Esophagus squamous epithelium (tissue), 5 donors: ENCODE measurements around the gene CCDC174. TPM values are rescaled to one million over a fixed set of nuclear protein-coding genes. Genes with fewer than 3 reads are reported as not detected.

Source experiments
- DNase-seq: peaks from one replicate; lab custom pipeline; 2025; lab: John Stamatoyannopoulos, UW
- H3K27ac ChIP-seq, 4 donors: fragments of 200-600 bp; sonication (generic); one replicate each; pipeline ENCODE4 v1.5.1; 2016 to 2019; ENCODE audit warnings: mild to moderate bottlenecking in 1 of 4
- H3K27me3 ChIP-seq, 4 donors: fragments of 200-600 bp; sonication (generic); 1 replicate in 3 of 4; 2 replicates in 1 of 4; pipeline versions ENCODE4 v1.5.1 to v1.6.0; 2017 to 2021; ENCODE audit warnings: antibody characterized with exemption in 1 of 4
- H3K36me3 ChIP-seq, 3 donors: fragments of 200-600 bp; sonication (generic); one replicate each; pipeline ENCODE4 v1.5.1; 2016 to 2019
- H3K4me1 ChIP-seq, 3 donors: fragments of 200-600 bp; sonication (generic); one replicate each; pipeline ENCODE4 v1.5.1; 2017 to 2019
- H3K4me3 ChIP-seq, 4 donors: fragments of 200-600 bp; sonication (generic); 1 replicate in 3 of 4; 2 replicates in 1 of 4; pipeline ENCODE4 v1.5.1; 2016 to 2019; ENCODE audit warnings: mild to moderate bottlenecking in 2 of 4, moderate library complexity in 1 of 4
- H3K9me3 ChIP-seq, 3 donors: fragments of 200-600 bp; sonication (generic); one replicate each; pipeline ENCODE4 v1.5.1; 2016 to 2019
- CTCF ChIP-seq, 6 experiments: fragments of 450-650 bp in 4 of 6; fragments of 200-600 bp in 2 of 6; sonication (generic) in 2 of 6; IDR thresholded peaks; one replicate each; pipeline ENCODE4 v1.5.1; 2016 to 2019; ENCODE audit warnings: antibody characterized with exemption in 6 of 6, mild to moderate bottlenecking in 4 of 6, moderate library complexity in 4 of 6
- POLR2A ChIP-seq, 4 donors: fragments of 450-650 bp; IDR thresholded peaks; one replicate each; pipeline ENCODE4 v1.6.1; 2017; ENCODE audit warnings: antibody characterized with exemption in 4 of 4, mild to moderate bottlenecking in 4 of 4, moderate library complexity in 3 of 4
- WGBS, 2 donors: methylation state at CpG; one replicate each; pipeline ENCODE4 v1.1.5; 2018; 5-methylcytosine and 5-hydroxymethylcytosine counted together
- intact Hi-C: fragments of 100-400 bp; cut with DNase I; formaldehyde crosslinking; loops from one replicate; pipeline ENCODE4 v1.15.0; 2022
- total RNA-seq, 4 donors: library from RNA; depleted of rRNA; stranded (reverse); fragments of >200 nt; gene quantifications; one replicate each; pipeline ENCODE4 v1.1.0, GENCODE V29; 2016
- donor health status: DM: yes; HTN: yes; CAD: no.

The CCDC174 gene
- total RNA-seq, 4 donors from 2014 or later, result 9.5 to 17.2 (median 12.1) TPM

- TF ChIP-seq CTCF (IDR thresholded peaks at IDR 0.05), result no peak
- TF ChIP-seq POLR2A (IDR thresholded peaks at IDR 0.05), result no peak
- Histone ChIP-seq H3K27ac (no peak overlapping the region), H3K36me3 (no peaks in the 10 kb centered on the region), H3K4me3 (no peak overlapping the region), H3K4me1 (no peaks in the 10 kb centered on the region), H3K9me3 (peaks cover 0 to 14% (median 0%) of the 10 kb centered on the region in 3 donors), H3K27me3 (no peaks in the 10 kb centered on the region)
- intact Hi-C loops, result no loop called here
- DNase-seq, result no peak
- 36 to 38% methylated on average over 1 of the region's 1 CpG for whole genome bisulfite sequencing, 2 donors
Observed at GRCh38 chr3:14717307-14717706, 65.7 kb downstream of the CCDC174 start.

- WGBS, 2 donors, result 81 to 84% methylated on average over 2 of the region's 2 CpGs
- Histone ChIP-seq H3K9me3 (peaks cover 0 to 3% (median 0%) of the 10 kb centered on the region in 3 donors), H3K4me1 (no peaks in the 10 kb centered on the region), H3K27ac (no peak overlapping the region), H3K36me3 (no peaks in the 10 kb centered on the region), H3K27me3 (no peaks in the 10 kb centered on the region), H3K4me3 (no peak overlapping the region)
- TF ChIP-seq CTCF (IDR thresholded peaks at IDR 0.05) (no peak), POLR2A (IDR thresholded peaks at IDR 0.05) (no peak)
- DNase-seq, result no peak
- intact Hi-C loops, result no loop called here
Observed at GRCh38 chr3:14718539-14718938, 67.0 kb downstream of the CCDC174 start.

GRCh38 chr3:14719006-14719405 lies 67.4 kb downstream of the CCDC174 start:
- Histone ChIP-seq H3K27ac (no peak overlapping the region), H3K36me3 (no peaks in the 10 kb centered on the region), H3K9me3 (no peaks in the 10 kb centered on the region), H3K27me3 (no peaks in the 10 kb centered on the region), H3K4me3 (no peak overlapping the region), H3K4me1 (no peaks in the 10 kb centered on the region)
- WGBS, 2 donors, result 80 to 81% methylated on average over 2 of the region's 2 CpGs
- no peak for TF ChIP-seq CTCF (IDR thresholded peaks at IDR 0.05)
- no peak for TF ChIP-seq POLR2A (IDR thresholded peaks at IDR 0.05)
- no peak for DNase-seq
- intact Hi-C loops, result no loop called here

- no peaks in the 10 kb centered on the region for H3K36me3 ChIP-seq
- no peak overlapping the region for H3K4me3 ChIP-seq
- intact Hi-C loops, result no loop called here
- peaks cover 0 to 8% (median 5%) of the 10 kb centered on the region in 3 donors for H3K4me1 ChIP-seq
- H3K9me3 ChIP-seq, result no peaks in the 10 kb centered on the region
- 65 to 81% methylated on average over 6 to 8 of the region's 8 CpGs for WGBS, 2 donors
- no peaks in the 10 kb centered on the region for H3K27me3 ChIP-seq
- TF ChIP-seq POLR2A (IDR thresholded peaks at IDR 0.05) (no peak), CTCF (IDR thresholded peaks at IDR 0.05) (no peak)
- H3K27ac ChIP-seq, result no peak overlapping the region
- DNase-seq, result no peak
Observed at GRCh38 chr3:14721126-14721864, 69.7 kb downstream of the CCDC174 start.

Other genes with a start within 250 kb of the CCDC174 start
- gene SLC6A6, start 249.2 kb upstream of the CCDC174 start, total RNA-seq, result 10 to 100 TPM; 14.4 to 35.7 (median 17.0) TPM
- 1 to 10 TPM in 1 of 4 donors, under 1 TPM in 3; 0.23 to 2.9 (median 0.53) TPM for gene GRIP2, start 111.4 kb upstream of the CCDC174 start, total RNA-seq
- not detected for gene C3orf20, start 23.4 kb downstream of the CCDC174 start, total RNA-seq
- 10 to 100 TPM in 1 of 4 donors, 1 to 10 TPM in 2, under 1 TPM in 1; 0.80 to 12.0 (median 3.9) TPM for gene FGD5, start 167.2 kb downstream of the CCDC174 start, total RNA-seq